Gastrocnemius medialis (tissue), 4 donors: ENCODE results near the gene FLG2. TPM values are rescaled to one million over a fixed set of nuclear protein-coding genes. Genes with fewer than 3 reads are reported as not detected.

Experiments used
- ATAC-seq, 2 donors: fragments of 150-250 bp; one replicate each; pipeline ENCODE4 v1.9.1; 2016
- DNase-seq, 2 donors: peaks; one replicate each; pipeline ENCODE4 v3.0.0-alpha.2; 2019
- H3K27ac ChIP-seq, 4 donors: fragments of 200-600 bp; sonication (generic); 1 replicate in 1 of 4; 2 replicates in 3 of 4; pipeline ENCODE4 v1.5.1; 2016 to 2018; ENCODE audit warnings: mild to moderate bottlenecking in 2 of 4, moderate library complexity in 1 of 4
- H3K27me3 ChIP-seq, 3 donors: fragments of 200-600 bp; sonication (generic) in 2 of 3; 1 replicate in 1 of 3; 2 replicates in 2 of 3; pipeline versions ENCODE4 v1.5.1 to v1.6.0; 2016 to 2019; ENCODE audit warnings: mild to moderate bottlenecking in 1 of 3, moderate library complexity in 1 of 3
- H3K36me3 ChIP-seq, 2 donors: fragments of 200-600 bp; sonication (generic) in 1 of 2; one replicate each; pipeline ENCODE4 v1.5.1; 2017 to 2018
- H3K4me1 ChIP-seq, 2 donors: fragments of 200-600 bp; sonication (generic) in 1 of 2; one replicate each; pipeline ENCODE4 v1.5.1; 2016 to 2017; ENCODE audit warnings: mild to moderate bottlenecking in 2 of 2
- H3K4me3 ChIP-seq, 4 donors: fragments of 200-600 bp; sonication (generic) in 3 of 4; 1 replicate in 1 of 4; 2 replicates in 3 of 4; pipeline ENCODE4 v1.5.1; 2016 to 2019; ENCODE audit warnings: mild to moderate bottlenecking in 2 of 4
- H3K9me3 ChIP-seq, 3 donors: fragments of 200-600 bp; sonication (generic) in 2 of 3; 1 replicate in 1 of 3; 2 replicates in 2 of 3; pipeline ENCODE4 v1.5.1; 2016 to 2019
- CTCF ChIP-seq, 5 experiments: fragments of 450-650 bp in 3 of 5; fragments of 200-600 bp in 2 of 5; sonication (generic) in 2 of 5; IDR thresholded peaks in 4 of 5; conservative IDR thresholded peaks in 1 of 5; 1 replicate in 4 of 5; 2 replicates in 1 of 5; pipeline ENCODE4 v1.5.1; 2016 to 2019; ENCODE audit warnings: antibody characterized with exemption in 5 of 5, mild to moderate bottlenecking in 3 of 5, moderate library complexity in 3 of 5
- POLR2A ChIP-seq, 2 donors: fragments of 450-650 bp; IDR thresholded peaks; one replicate each; pipeline ENCODE4 v1.6.1; 2017; ENCODE audit warnings: antibody characterized with exemption in 2 of 2, mild to moderate bottlenecking in 2 of 2, moderate library complexity in 2 of 2
- in situ Hi-C, 4 donors: fragments of 200-750 bp; cut with MboI; loops; one replicate each; pipeline versions ENCODE4 v1.15.0 to v1.8.0; 2017; ENCODE audit warnings: low sequenced_read_pairs in 4 of 4
- intact Hi-C: fragments of 100-400 bp; cut with DNase I; formaldehyde crosslinking; loops from one replicate; pipeline ENCODE4 v1.15.1; 2023; ENCODE audit warnings: low total_unique reads
- total RNA-seq, 4 donors: library from RNA; depleted of rRNA; stranded (reverse); fragments of >200 nt; gene quantifications; one replicate each; pipeline versions ENCODE4 v1.1.0 to v1.2.3, GENCODE V29; 2016

Gene FLG2
- total RNA-seq, 4 donors from 2014 or later, result not detected

GRCh38 chr1:152394151-152394550 lies 34.3 kb upstream of the FLG2 start:
- in situ Hi-C loops, result no loop called here
- no peak overlapping the region for H3K27ac ChIP-seq
- intact Hi-C loops, result no loop called here
- no peak for DNase-seq
- H3K4me1 ChIP-seq, result no peaks in the 10 kb centered on the region
- H3K4me3 ChIP-seq, result no peak overlapping the region
- no peaks in the 10 kb centered on the region for H3K36me3 ChIP-seq
- TF ChIP-seq CTCF (IDR thresholded peaks at IDR 0.05 in 4 of 5, conservative IDR thresholded peaks at IDR 0.05 in 1 of 5), result no peak
- no peak for TF ChIP-seq POLR2A (IDR thresholded peaks at IDR 0.05)
- H3K27me3 ChIP-seq, result no peaks in the 10 kb centered on the region
- no peak for ATAC-seq
- H3K9me3 ChIP-seq, result no peaks in the 10 kb centered on the region

GRCh38 chr1:152392909-152393308 lies 33.1 kb upstream of the FLG2 start:
- Histone ChIP-seq H3K27me3 (no peaks in the 10 kb centered on the region), H3K27ac (no peak overlapping the region), H3K36me3 (no peaks in the 10 kb centered on the region), H3K9me3 (no peaks in the 10 kb centered on the region), H3K4me1 (no peaks in the 10 kb centered on the region), H3K4me3 (no peak overlapping the region)
- no peak for ATAC-seq
- no peak for DNase-seq
- TF ChIP-seq POLR2A (IDR thresholded peaks at IDR 0.05) (no peak), CTCF (IDR thresholded peaks at IDR 0.05 in 4 of 5, conservative IDR thresholded peaks at IDR 0.05 in 1 of 5) (no peak)
- intact Hi-C loops (no loop called here), in situ Hi-C loops (no loop called here)

- Histone ChIP-seq H3K4me3 (no peak overlapping the region), H3K27me3 (no peaks in the 10 kb centered on the region), H3K27ac (no peak overlapping the region), H3K36me3 (no peaks in the 10 kb centered on the region), H3K9me3 (no peaks in the 10 kb centered on the region), H3K4me1 (no peaks in the 10 kb centered on the region)
- intact Hi-C loops (no loop called here), in situ Hi-C loops (no loop called here)
- ATAC-seq, result no peak
- no peak for DNase-seq
- no peak for TF ChIP-seq CTCF (IDR thresholded peaks at IDR 0.05 in 4 of 5, conservative IDR thresholded peaks at IDR 0.05 in 1 of 5)
- TF ChIP-seq POLR2A (IDR thresholded peaks at IDR 0.05), result no peak
These were observed 29.1 kb upstream of the FLG2 start for GRCh38 chr1:152388889-152389288.

- no peak for ATAC-seq
- in situ Hi-C loops, result no loop called here
These were observed 27.1 kb upstream of the FLG2 start for GRCh38 chr1:152386940-152387339.

More at GRCh38 chr1:152386940-152387339, 27.1 kb upstream of the FLG2 start:
- no peak for DNase-seq
- Histone ChIP-seq H3K27me3 (no peaks in the 10 kb centered on the region), H3K27ac (no peak overlapping the region), H3K9me3 (no peaks in the 10 kb centered on the region), H3K36me3 (no peaks in the 10 kb centered on the region), H3K4me1 (no peaks in the 10 kb centered on the region), H3K4me3 (no peak overlapping the region)
- intact Hi-C loops, result no loop called here
- TF ChIP-seq POLR2A (IDR thresholded peaks at IDR 0.05), result no peak
- no peak for TF ChIP-seq CTCF (IDR thresholded peaks at IDR 0.05 in 4 of 5, conservative IDR thresholded peaks at IDR 0.05 in 1 of 5)
